ENCODE measurements around the gene LUZP2.

- no peak for TF ChIP-seq POLR2AphosphoS5 (IDR thresholded peaks at IDR 0.05; ENCODE audit: low read depth, low read length)
- no peak for TF ChIP-seq POLR2A (IDR thresholded peaks at IDR 0.05; ENCODE audit: low read depth, low read length)
- TF ChIP-seq TAF1 (IDR thresholded peaks at IDR 0.05; ENCODE audit: borderline replicate concordance, low read depth, low read length): no peak
Observed at GRCh38 chr11:24747275-24748251, 250.7 kb downstream of the LUZP2 start.
